ENCODE results near the gene NPRL2.

NPRL2 gene

GRCh38 chr3:50358355-50358910, 7.9 kb upstream of the NPRL2 start:
- TF ChIP-seq CTCF (IDR thresholded peaks at IDR 0.05): no peak

- no peak for TF ChIP-seq CTCF (IDR thresholded peaks at IDR 0.05)
Measured at GRCh38 chr3:50357481-50357880, 6.9 kb upstream of the NPRL2 start.

GRCh38 chr3:50356553-50356952, 6.0 kb upstream of the NPRL2 start:
- no peak for TF ChIP-seq CTCF (IDR thresholded peaks at IDR 0.05)

GRCh38 chr3:50355829-50356552, 5.4 kb upstream of the NPRL2 start:
- TF ChIP-seq CTCF (IDR thresholded peaks at IDR 0.05): no peak

- no peak for TF ChIP-seq CTCF (IDR thresholded peaks at IDR 0.05)
Measured at GRCh38 chr3:50354850-50355249, 4.3 kb upstream of the NPRL2 start.

GRCh38 chr3:50354186-50354764, 3.7 kb upstream of the NPRL2 start:
- TF ChIP-seq CTCF (IDR thresholded peaks at IDR 0.05): no peak

- no peak for TF ChIP-seq CTCF (IDR thresholded peaks at IDR 0.05)
Measured at GRCh38 chr3:50353245-50354004, 2.9 kb upstream of the NPRL2 start.

All from LNCAP (cell line).